SHP77 treated with DMSO at 0.1 percent for 48 hours (cell line): ENCODE results near the gene DACH1.
"Not testable (repeated sequence)": the region's sequence is repeated elsewhere in the genome, so short reads cannot be mapped to it uniquely, and the experiment has no call there.

Experiments
- DNase-seq: peaks from one replicate; lab custom pipeline; 2025; lab: John Stamatoyannopoulos, UW

The DACH1 gene

GRCh38 chr13:71865874-71866334, 1.1 kb downstream of the DACH1 start:
- no peak for DNase-seq

GRCh38 chr13:71864986-71865873, 1.8 kb downstream of the DACH1 start:
- DNase-seq: peak; percentile 83

- DNase-seq: peak; percentile 83
These were observed 2.7 kb downstream of the DACH1 start for GRCh38 chr13:71864094-71864985.

- DNase-seq: no peak
These were observed 3.6 kb downstream of the DACH1 start for GRCh38 chr13:71863254-71863865.

- DNase-seq: no peak
These were observed 4.5 kb downstream of the DACH1 start for GRCh38 chr13:71862459-71862943.

- DNase-seq: no peak
These were observed 5.1 kb downstream of the DACH1 start for GRCh38 chr13:71861769-71862458.

- peak; percentile 28 for DNase-seq
These were observed 6.4 kb downstream of the DACH1 start for GRCh38 chr13:71860547-71861138.

- DNase-seq: no peak
These were observed 8.4 kb downstream of the DACH1 start for GRCh38 chr13:71858647-71859046.

GRCh38 chr13:71856548-71857043, 10.4 kb downstream of the DACH1 start:
- DNase-seq: no peak

- no peak for DNase-seq
These were observed 12.6 kb downstream of the DACH1 start for GRCh38 chr13:71854401-71854800.

- DNase-seq: no peak
These were observed 13.3 kb downstream of the DACH1 start for GRCh38 chr13:71853725-71854124.

GRCh38 chr13:71852736-71853135, 14.3 kb downstream of the DACH1 start:
- DNase-seq: no peak

- DNase-seq: no peak
These were observed 15.2 kb downstream of the DACH1 start for GRCh38 chr13:71851498-71852409.

- no peak for DNase-seq
These were observed 25.0 kb downstream of the DACH1 start for GRCh38 chr13:71842003-71842402.

GRCh38 chr13:71838842-71839241, 28.2 kb downstream of the DACH1 start:
- DNase-seq: no peak

GRCh38 chr13:71837582-71837981, 29.4 kb downstream of the DACH1 start:
- DNase-seq: not testable (repeated sequence)

GRCh38 chr13:71831716-71832115, 35.3 kb downstream of the DACH1 start:
- no peak for DNase-seq

- DNase-seq: no peak
These were observed 36.3 kb downstream of the DACH1 start for GRCh38 chr13:71830736-71831135.

- no peak for DNase-seq
These were observed 36.7 kb downstream of the DACH1 start for GRCh38 chr13:71830323-71830722.

- no peak for DNase-seq
These were observed 37.5 kb downstream of the DACH1 start for GRCh38 chr13:71829547-71829946.
